Panc1 (cell line): Measurements from ENCODE around the gene EXD3. TPM values are rescaled to one million over a fixed set of nuclear protein-coding genes. Genes with fewer than 3 reads are reported as not detected.

Source experiments
- ATAC-seq: fragments of 200-7000 bp; cut with Tn5 transposase; 2 replicates; pipeline ENCODE4 v1.9.1; 2020; ENCODE audit warnings: mild to moderate bottlenecking, moderate library complexity
- BruUV-seq: library from RNA; stranded (reverse); fragments of 400-500 nt; replicated peaks from 2 replicates; lab custom pipeline; 2021; lab: Mats Ljungman, UMichigan
- CTCF ChIA-PET: fragments of 300-600 bp; sonication (Branson Sonifier 250); formaldehyde crosslinking; loops from one replicate; lab custom pipeline; 2022; ENCODE audit warnings: antibody characterized with exemption; lab: Charles Lee
- POLR2A ChIA-PET: fragments of 300-600 bp; sonication (Branson Sonifier 250); formaldehyde crosslinking; loops from one replicate; lab custom pipeline; 2022; ENCODE audit warnings: antibody characterized with exemption; lab: Charles Lee
- DNase-seq: peaks from one replicate; pipeline ENCODE4 v3.0.0-alpha.2; 2010; ENCODE audit warnings: low read depth, low spot score
- H3K27ac ChIP-seq: 2 replicates; pipeline ENCODE4 v1.5.1; 2011; ENCODE audit warnings: mild to moderate bottlenecking, low read length, inconsistent platforms
- H3K27me3 ChIP-seq: fragments of 200-500 bp; sonication (Bioruptor generic); 2 replicates; pipeline ENCODE4 v1.6.0; 2014; ENCODE audit warnings: low read length, inconsistent platforms; ENCODE audit not compliant: control insufficient read depth, insufficient read depth
- H3K36me3 ChIP-seq: fragments of 200-500 bp; sonication (Bioruptor generic); 2 replicates; pipeline ENCODE4 v1.5.1; 2014; ENCODE audit warnings: inconsistent platforms, mild to moderate bottlenecking, low read length, moderate library complexity; ENCODE audit not compliant: control insufficient read depth, insufficient read depth
- H3K4me1 ChIP-seq: 2 replicates; pipeline ENCODE4 v1.5.1; 2011; ENCODE audit warnings: inconsistent platforms, mild to moderate bottlenecking, low read length, moderate library complexity; ENCODE audit not compliant: control insufficient read depth, insufficient read depth
- H3K4me3 ChIP-seq, 2 experiments: 2 replicates each; pipeline ENCODE4 v1.5.1; 2011 to 2012; ENCODE audit warnings: low read depth in 2 of 2, low read length in 2 of 2, mild to moderate bottlenecking in 2 of 2, inconsistent platforms in 1 of 2, moderate library complexity in 1 of 2
- H3K9me3 ChIP-seq: fragments of 200-500 bp; sonication (Bioruptor generic); 2 replicates; pipeline ENCODE4 v1.5.1; 2014; ENCODE audit warnings: low read depth, mild to moderate bottlenecking, inconsistent platforms, low read length, moderate library complexity; ENCODE audit not compliant: control insufficient read depth, insufficient read depth
- POLR2AphosphoS5 ChIP-seq: IDR thresholded peaks from 2 replicates; pipeline ENCODE4 v1.6.1; 2012; ENCODE audit warnings: mild to moderate bottlenecking, low read depth, low read length, moderate library complexity
- SIN3A ChIP-seq: IDR thresholded peaks from 2 replicates; pipeline ENCODE4 v1.6.1; 2012; ENCODE audit warnings: low read depth, mild to moderate bottlenecking, low read length, moderate library complexity, borderline replicate concordance; ENCODE audit not compliant: insufficient read depth
- TCF7L2 ChIP-seq: IDR thresholded peaks from 2 replicates; pipeline ENCODE4 v1.6.1; 2011; ENCODE audit warnings: mild to moderate bottlenecking, low read depth, low read length, inconsistent platforms
- in situ Hi-C: cut with HindIII; loops from 2 replicates; pipeline ENCODE4 v1.10.0; 2016; ENCODE audit warnings: low sequenced_read_pairs, low pct_unique_long_range_greater_than_20kb
- intact Hi-C: fragments of 100-400 bp; cut with micrococcal nuclease; formaldehyde crosslinking; loops from one replicate; pipeline ENCODE4 v1.10.0; 2022; ENCODE audit not compliant: unreplicated experiment
- total RNA-seq: library from RNA; stranded (reverse); gene quantifications from one replicate; pipeline ENCODE4 v1.2.1, GENCODE V29; 2021; ENCODE audit not compliant: unreplicated experiment
- TF ChIP-seq, protein P1 (sequence below), 2 experiments: IDR thresholded peaks; 2 replicates each; pipeline ENCODE4 v1.6.1; 2011 to 2012; ENCODE audit warnings: low read depth in 2 of 2, control low read depth in 1 of 2, low read length in 1 of 2, mild to moderate bottlenecking in 1 of 2, moderate library complexity in 1 of 2; ENCODE audit not compliant: insufficient read depth in 1 of 2
- TF ChIP-seq, protein P2 (sequence below): fragments of 450-650 bp; IDR thresholded peaks from 2 replicates; pipeline ENCODE4 v1.5.1; 2017; ENCODE audit warnings: mild to moderate bottlenecking

The EXD3 gene
- total RNA-seq, 1 experiment from 2014 or later, result 9.2 TPM

DNA sequence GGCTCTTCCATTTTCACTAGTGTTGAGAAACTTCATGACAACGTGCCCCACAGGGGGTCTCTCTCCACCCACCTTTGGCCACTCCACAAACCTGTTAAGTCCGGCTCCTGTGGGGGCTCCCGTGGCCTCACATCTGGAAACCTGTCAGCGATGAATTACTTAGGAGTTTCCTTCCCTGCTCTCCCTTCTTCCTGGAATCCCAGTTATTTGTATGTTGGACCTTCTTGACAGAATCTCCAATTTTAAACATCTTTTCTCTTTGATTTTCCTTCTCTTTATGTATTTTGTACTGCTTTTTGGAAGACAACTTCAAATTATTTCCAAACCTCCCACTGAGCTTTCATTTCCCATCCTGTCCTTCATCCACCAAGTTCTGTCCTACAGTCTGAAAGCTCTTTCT is 65.8 kb downstream of the EXD3 start:
- TF ChIP-seq, protein P1, sequence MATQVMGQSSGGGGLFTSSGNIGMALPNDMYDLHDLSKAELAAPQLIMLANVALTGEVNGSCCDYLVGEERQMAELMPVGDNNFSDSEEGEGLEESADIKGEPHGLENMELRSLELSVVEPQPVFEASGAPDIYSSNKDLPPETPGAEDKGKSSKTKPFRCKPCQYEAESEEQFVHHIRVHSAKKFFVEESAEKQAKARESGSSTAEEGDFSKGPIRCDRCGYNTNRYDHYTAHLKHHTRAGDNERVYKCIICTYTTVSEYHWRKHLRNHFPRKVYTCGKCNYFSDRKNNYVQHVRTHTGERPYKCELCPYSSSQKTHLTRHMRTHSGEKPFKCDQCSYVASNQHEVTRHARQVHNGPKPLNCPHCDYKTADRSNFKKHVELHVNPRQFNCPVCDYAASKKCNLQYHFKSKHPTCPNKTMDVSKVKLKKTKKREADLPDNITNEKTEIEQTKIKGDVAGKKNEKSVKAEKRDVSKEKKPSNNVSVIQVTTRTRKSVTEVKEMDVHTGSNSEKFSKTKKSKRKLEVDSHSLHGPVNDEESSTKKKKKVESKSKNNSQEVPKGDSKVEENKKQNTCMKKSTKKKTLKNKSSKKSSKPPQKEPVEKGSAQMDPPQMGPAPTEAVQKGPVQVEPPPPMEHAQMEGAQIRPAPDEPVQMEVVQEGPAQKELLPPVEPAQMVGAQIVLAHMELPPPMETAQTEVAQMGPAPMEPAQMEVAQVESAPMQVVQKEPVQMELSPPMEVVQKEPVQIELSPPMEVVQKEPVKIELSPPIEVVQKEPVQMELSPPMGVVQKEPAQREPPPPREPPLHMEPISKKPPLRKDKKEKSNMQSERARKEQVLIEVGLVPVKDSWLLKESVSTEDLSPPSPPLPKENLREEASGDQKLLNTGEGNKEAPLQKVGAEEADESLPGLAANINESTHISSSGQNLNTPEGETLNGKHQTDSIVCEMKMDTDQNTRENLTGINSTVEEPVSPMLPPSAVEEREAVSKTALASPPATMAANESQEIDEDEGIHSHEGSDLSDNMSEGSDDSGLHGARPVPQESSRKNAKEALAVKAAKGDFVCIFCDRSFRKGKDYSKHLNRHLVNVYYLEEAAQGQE (IDR thresholded peaks at IDR 0.05; ENCODE audit: insufficient read depth in 1 of 2, low read depth in 2 of 2, low read length in 1 of 2), result no peak
- TF ChIP-seq POLR2AphosphoS5, result no peak
- TF ChIP-seq, protein P2, sequence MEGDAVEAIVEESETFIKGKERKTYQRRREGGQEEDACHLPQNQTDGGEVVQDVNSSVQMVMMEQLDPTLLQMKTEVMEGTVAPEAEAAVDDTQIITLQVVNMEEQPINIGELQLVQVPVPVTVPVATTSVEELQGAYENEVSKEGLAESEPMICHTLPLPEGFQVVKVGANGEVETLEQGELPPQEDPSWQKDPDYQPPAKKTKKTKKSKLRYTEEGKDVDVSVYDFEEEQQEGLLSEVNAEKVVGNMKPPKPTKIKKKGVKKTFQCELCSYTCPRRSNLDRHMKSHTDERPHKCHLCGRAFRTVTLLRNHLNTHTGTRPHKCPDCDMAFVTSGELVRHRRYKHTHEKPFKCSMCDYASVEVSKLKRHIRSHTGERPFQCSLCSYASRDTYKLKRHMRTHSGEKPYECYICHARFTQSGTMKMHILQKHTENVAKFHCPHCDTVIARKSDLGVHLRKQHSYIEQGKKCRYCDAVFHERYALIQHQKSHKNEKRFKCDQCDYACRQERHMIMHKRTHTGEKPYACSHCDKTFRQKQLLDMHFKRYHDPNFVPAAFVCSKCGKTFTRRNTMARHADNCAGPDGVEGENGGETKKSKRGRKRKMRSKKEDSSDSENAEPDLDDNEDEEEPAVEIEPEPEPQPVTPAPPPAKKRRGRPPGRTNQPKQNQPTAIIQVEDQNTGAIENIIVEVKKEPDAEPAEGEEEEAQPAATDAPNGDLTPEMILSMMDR, result no peak
- no peak for TF ChIP-seq TCF7L2
- TF ChIP-seq SIN3A, result no peak
- Histone ChIP-seq H3K9me3 (no peaks in the 10 kb centered on the region), H3K27ac (no peak overlapping the region), H3K36me3 (no peaks in the 10 kb centered on the region), H3K27me3 (no peaks in the 10 kb centered on the region), H3K4me3 (no peak overlapping the region), H3K4me1 (no peaks in the 10 kb centered on the region)
- no peak for ATAC-seq
- ChIA-PET CTCF (no interaction called here), POLR2A (no interaction called here)
- in situ Hi-C loops (no loop called here), intact Hi-C loops (no loop called here)
- no peak for DNase-seq
- no TSS peak for BruUV-seq

DNA sequence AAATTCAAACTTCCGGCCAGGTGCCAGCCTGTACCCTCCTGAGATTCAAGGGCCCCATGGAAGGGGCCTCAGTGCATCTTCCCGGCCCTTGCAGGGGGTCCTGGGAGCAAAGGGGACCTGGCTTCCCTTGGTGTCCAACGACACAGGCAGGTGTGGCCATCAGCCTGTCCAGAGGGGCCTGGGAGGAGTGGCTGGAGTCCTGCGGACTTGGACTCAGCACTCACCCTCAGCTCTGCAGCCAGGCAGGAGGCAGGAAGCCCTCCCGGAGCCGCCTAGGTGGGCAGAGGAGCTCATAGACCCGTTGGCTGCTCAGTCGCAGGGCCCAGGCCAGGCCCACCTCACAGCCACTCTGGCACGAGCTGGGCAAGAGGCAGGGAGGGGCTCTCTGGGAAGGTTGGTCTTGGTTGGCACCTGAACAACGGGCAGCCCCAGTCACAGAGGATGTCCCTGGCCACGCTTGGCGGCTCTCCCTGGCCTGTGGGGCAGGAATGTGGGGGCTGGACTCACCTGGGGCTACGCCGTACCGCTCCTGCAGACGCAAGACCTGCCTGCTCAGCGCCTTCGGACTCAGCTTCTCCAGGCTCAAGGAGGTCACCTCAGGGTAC is 67.1 kb downstream of the EXD3 start:
- H3K27me3 ChIP-seq, result no peaks in the 10 kb centered on the region
- no peak overlapping the region for H3K27ac ChIP-seq
- no peaks in the 10 kb centered on the region for H3K36me3 ChIP-seq
- H3K4me3 ChIP-seq, result no peak overlapping the region
- no peaks in the 10 kb centered on the region for H3K4me1 ChIP-seq
- no peak for ATAC-seq
- H3K9me3 ChIP-seq, result no peaks in the 10 kb centered on the region
- ChIA-PET CTCF (no interaction called here), POLR2A (no interaction called here)
- no peak for DNase-seq
- TF ChIP-seq, protein P1 (IDR thresholded peaks at IDR 0.05; ENCODE audit: insufficient read depth in 1 of 2, low read depth in 2 of 2, low read length in 1 of 2), result no peak
- TF ChIP-seq POLR2AphosphoS5 (no peak), TCF7L2 (no peak), SIN3A (no peak)
- TF ChIP-seq, protein P2, result no peak
- intact Hi-C loops, result no loop called here
- in situ Hi-C loops, result no loop called here
- BruUV-seq, result no TSS peak
